ENCODE data around the gene RAB9A. TPM values are rescaled to one million over a fixed set of nuclear protein-coding genes. Genes with fewer than 3 reads are reported as not detected.
"Not testable (repeated sequence)": the region's sequence is repeated elsewhere in the genome, so short reads cannot be mapped to it uniquely, and the experiment has no call there.

The RAB9A gene
- total RNA-seq, 2 donors from 2014 or later: 16.2 to 19.0 TPM

DNA sequence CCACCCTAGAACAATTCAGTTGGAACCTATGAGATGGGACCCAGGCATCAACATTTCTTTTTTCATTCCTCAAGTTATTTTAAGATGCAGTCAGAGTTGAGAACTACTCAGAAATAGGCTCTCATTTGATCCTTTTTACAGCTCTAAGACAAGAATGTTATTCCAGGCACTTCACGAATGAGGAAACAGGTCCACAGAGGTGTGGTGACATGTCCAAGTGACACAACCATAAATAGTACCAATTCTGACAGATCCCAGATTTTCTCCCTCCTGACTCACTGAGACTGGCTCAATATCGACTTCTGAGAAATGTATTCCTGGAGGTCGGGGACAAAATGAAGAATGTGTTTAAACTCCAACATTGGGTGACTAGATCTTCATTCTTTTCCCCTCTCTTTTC lies 24.9 kb upstream of the RAB9A start:
- DNase-seq (ENCODE audit: low spot score): no peak
- intact Hi-C loops (cut with DNase I): loop anchor here in 1 of 2 donors (10.0 kb wide), 1 partner anchor 71 kb away; the partner anchor contains the start of genes OFD1 and TRAPPC2

DNA sequence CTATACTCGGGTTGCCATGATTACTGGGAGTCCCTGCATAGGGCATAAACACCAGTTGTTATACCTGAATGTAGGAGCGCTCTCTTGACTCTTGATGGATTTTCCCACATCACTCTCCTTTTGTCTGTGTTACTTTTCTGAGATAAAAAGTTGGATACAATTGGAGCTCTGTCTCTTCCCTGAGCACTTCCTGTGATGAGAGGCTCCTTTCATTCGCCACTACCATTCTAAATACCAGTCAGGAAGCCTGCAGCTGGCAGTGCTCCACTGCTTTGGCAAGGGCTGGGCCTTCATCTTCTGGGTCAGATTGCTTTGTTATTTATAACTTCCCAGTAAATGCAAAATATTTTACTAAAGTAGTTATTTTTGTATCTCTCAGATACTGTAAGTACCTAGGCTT lies 22.1 kb upstream of the RAB9A start:
- intact Hi-C loops (cut with DNase I): loop anchor here in 1 of 2 donors (10.0 kb wide), 1 partner anchor 68 kb away; the partner anchor contains the start of genes OFD1 and TRAPPC2
- no peak for DNase-seq (ENCODE audit: low spot score)

DNA sequence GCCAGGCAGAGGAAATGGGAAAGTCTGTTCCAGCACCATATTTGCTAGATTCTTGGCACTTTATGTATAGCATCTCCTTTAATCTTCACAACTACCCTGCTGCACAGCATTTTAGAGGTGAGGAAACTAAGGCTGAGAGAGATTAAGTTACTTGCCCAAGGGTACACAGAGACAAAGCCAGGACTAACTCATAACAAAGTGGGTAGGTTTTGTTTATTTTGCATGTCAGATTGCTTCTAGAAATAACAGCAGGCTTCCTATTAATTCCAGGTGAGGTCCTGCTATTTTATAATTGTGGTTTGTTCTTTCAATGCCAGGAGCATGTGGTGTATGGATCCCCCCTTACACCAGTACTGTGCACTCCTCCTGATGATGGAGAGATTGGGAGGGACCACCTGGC lies 21.0 kb upstream of the RAB9A start:
- DNase-seq (ENCODE audit: low spot score): no peak
- intact Hi-C loops (cut with DNase I): loop anchor here in 1 of 2 donors (10.0 kb wide), 1 partner anchor 67 kb away; the partner anchor contains the start of genes OFD1 and TRAPPC2

DNA sequence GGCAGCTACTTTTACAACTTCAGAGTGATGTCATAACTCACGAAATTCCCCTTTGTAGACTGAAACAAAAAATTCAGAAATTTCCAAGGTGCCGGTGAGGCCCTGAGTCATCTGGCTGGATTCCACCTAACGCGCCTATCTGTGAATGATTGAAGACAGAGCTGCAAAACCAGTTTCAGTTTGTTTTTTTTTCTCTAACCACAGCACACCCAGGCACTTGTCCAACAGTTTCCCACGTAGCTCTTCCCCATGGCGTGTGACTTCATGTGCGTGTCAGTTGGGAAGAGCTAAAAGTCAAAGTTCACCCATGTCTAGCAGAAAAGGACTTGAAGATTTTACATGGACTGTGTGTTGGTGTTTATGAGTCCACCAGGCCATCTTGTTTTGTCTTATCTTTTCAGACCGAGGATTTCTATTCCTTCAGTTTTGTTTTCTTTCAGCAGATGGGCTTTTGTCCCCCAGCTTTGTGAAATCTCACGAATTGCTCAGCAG lies 19.6 kb upstream of the RAB9A start:
- DNase-seq (ENCODE audit: low spot score): no peak
- intact Hi-C loops (cut with DNase I): loop anchor here in 1 of 2 donors (10.0 kb wide), 1 partner anchor 66 kb away; the partner anchor contains the start of genes OFD1 and TRAPPC2

DNA sequence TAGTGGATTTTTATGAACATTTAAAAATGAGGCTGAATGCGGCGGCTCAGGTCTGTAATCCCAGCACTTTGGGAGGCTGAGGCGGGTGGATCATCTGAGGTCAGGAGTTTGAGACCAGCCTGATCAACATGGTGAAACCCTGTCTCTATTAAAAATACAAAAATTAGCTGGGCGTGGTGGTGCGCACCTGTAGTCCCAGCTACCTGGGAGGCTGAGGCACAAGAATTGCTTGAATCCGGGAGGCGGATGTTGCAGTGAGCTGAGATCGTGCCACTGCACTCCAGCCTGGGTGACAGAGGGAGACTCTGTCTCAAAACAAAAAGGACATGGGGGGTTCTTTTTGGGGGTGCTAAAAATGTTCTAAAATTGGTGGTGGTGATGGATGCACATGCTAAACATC lies 19.2 kb upstream of the RAB9A start:
- DNase-seq (ENCODE audit: low spot score): not testable (repeated sequence)
- intact Hi-C loops (cut with DNase I): loop anchor here in 1 of 2 donors (10.0 kb wide), 1 partner anchor 65 kb away; the partner anchor contains the start of genes OFD1 and TRAPPC2

DNA sequence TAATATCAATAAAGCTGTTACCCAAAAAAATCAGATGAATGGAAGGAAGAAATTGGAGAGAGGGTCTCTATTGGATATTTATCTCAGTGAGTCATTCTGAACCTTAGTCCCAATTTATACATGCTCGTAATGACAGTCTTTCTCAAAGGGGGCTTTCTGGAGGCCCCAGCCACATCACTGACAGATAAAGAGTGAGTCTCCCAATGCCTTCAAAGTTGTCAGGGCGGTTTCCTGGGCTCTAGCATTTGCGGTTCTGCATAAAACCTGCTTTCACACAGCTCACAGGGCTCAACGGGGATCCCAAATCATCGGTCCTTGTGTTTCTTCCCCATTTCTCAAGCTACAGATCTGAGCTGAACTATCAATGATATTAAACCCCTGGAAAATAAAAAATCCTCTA lies 18.7 kb upstream of the RAB9A start:
- DNase-seq (ENCODE audit: low spot score): no peak
- intact Hi-C loops (cut with DNase I): no loop called here

DNA sequence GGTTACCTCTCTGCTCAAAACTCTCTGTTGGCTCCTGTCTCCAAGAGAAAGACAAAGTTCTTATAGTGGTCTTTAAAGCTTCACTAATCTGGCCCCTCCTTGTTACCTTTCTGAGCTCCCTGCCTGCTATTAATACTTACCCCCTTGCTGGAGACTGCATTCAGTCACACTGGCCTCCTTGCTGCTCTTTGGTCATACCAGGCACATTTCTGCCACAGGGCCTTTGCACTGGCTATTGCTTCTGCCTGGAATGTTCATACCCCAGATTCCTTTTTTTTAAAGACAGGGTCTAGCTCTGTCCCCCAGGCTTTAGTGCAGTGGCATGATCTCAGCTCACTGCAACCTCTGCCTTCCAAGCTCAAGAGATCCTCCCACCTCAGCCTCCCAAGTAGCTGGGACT lies 15.9 kb upstream of the RAB9A start:
- intact Hi-C loops (cut with DNase I): no loop called here
- no peak for DNase-seq (ENCODE audit: low spot score)

DNA sequence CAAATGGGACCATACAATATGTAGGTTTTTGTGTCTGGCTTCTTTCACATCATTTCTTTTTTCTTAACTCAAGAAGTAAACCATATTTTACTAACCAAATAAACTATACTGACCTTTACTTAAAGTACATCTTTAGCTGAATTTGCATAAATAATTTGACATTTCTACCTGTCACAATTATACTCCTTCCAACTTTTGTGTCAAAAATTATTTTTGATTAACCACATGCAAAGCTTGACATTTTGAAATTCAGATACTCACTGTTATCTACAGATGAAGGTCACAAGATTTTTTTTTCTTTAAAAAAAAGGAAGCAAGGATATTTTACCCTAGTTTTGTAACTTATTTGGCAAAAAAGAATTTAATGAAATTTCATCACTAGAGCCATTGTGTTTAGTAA lies 12.0 kb upstream of the RAB9A start:
- no peak for DNase-seq (ENCODE audit: low spot score)
- intact Hi-C loops (cut with DNase I): no loop called here

DNA sequence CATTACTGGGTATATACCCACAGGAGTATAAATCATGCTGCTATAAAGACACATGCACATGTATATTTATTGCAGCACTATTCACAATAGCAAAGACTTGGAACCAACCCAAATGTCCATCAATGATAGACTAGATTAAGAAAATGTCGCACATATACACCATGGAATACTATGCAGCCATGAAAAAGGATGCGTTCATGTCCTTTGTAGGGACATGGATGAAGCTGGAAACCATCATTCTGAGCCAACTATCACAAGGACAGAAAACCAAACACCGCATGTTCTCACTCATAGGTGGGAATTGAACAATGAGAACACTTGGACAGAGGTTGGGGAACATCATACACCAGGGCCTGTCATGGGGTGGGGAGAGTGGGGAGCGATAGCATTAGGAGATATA lies 9.2 kb upstream of the RAB9A start:
- intact Hi-C loops (cut with DNase I): not testable (repeated sequence)

DNA sequence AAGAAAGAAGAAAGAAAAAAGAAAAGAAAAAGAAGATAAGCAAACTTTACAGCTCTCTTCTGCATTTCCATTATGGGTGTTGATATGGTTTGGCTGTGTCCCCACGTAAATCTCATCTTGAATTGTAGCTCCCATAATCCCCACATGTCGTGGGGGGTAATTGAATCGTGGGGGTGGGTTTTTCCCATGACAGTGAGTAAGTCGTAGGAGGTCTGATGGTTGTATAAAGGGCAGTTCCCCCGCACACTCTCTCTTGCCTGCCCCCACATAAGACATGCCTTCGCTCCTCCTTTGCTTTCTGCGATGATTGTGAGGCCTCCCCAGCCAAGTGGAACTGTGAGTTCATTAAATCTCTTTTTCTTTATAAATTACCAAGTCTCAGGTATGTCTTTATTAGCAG lies 7.3 kb upstream of the RAB9A start:
- intact Hi-C loops (cut with DNase I): no loop called here
- DNase-seq (ENCODE audit: low spot score): no peak

More for the DNA sequence above, 9.2 kb upstream of the RAB9A start:
- DNase-seq (ENCODE audit: low spot score): not testable (repeated sequence)

DNA sequence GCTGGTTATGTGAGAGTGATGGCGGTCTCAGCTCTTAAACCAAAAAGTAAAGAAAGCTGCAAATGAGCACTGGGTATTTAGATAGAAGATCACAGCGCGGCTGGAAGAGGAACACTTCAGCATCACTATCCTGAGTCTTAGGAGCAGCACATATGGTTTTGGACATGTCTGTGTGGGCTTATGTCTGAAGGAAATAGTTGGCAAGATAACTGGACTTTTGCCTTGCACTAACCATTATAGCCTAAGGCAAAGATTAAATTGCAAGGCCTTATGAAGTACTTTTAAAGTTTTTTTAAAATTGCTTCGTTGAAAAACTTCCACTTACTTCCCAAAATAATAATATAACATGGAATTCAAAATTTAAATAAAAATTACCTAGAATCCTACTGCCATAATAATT lies 4.6 kb upstream of the RAB9A start:
- intact Hi-C loops (cut with DNase I): no loop called here
- DNase-seq (ENCODE audit: low spot score): no peak

DNA sequence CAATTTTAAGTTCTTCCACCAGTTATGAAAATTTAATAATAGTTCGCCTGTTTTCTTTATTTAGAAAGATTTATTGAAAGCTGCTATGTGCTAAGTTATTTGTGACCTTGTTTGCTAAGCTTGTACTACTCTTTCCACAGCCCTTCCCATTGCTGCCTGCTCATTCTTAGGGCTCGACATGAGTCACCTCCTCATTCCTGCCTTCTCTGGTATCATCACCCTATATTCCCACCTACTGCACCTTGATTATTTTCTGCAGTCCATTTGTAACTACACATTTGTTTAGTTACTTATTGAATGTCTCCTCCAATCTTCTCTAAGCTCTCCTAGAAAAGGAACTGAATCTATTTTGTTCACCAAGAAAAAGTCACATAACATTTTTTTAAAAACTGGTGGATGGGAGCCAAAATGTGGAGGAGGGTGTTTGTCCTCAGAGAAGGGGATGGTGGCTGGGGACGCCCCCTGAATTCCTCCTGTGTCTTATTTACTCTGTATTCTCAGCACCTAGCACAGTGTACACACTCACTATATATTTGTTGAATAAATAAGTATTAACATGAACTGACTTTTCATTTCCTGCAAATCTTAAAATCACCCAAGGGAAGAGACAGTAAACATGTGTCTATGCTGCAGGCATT lies 3.7 kb upstream of the RAB9A start:
- DNase-seq (ENCODE audit: low spot score): no peak
- intact Hi-C loops (cut with DNase I): no loop called here

DNA sequence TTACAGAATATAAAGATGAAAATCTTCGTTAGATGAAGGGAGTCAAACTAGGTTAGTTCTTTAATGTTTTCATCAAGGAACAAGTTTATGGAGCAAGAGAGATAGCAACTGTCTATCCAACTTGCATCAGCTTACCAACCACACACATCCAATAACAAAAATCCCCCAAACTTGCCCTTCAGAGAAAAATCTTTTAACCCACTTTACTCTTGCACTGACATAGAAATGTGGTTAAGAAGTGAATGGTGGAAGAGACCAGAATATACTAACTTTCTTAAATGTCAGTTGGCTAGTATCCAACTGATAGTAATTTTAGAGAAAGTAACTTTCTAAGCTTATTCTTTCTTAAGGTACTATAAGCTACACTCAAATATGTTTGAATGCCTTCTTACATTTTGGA lies 1.7 kb upstream of the RAB9A start:
- no peak for DNase-seq (ENCODE audit: low spot score)
- intact Hi-C loops (cut with DNase I): no loop called here

DNA sequence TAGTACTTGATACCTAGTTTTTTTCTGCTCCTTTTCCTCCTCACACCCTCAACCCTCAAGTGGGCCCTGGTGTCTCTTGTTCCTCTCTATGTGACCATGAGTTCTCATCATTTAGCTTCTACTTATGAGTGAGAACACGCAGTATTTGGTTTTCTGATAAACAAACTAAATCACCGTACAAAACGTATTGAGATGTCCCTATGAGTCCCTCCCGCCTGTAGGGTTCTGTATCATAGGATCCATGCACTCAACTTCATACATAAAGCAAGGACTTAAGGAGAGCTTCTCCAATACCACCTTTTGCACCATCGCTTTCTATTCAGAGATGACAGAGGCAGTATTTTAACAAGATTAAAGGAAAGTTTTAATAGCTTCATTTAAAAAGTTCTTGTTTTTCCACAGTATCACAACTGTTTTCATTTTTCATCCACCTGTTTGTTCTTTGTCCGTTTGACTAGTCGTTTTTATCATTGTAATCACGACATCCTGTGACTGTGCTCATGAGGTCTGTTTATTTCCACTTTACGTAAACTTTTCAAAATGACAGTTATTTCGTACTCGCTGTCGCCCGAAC lies 457 bp upstream of the RAB9A start:
- intact Hi-C loops (cut with DNase I): no loop called here
- DNase-seq (ENCODE audit: low spot score): no peak

DNA sequence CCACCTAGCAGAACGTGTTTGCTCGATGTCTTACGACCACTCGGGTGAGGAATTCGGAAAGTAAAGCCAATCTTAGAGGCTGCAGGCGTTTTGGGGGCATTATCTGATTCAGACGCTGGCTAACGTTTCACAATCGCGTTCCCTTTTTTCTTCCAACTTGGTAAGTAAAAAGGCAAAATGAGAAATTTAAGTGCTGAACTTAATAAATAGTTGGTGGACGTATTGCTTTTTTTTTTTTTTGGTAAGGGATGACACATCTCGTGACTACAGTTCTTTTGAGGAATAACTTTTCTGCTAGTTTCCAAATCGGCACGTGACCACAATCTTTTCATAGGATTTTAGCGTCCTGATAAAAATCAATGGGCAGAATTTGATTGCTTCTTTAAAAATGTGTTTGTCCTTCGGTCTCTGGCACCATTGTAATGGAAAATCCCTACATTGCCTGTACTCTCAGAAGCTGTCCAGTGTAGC lies 848 bp downstream of the RAB9A start:
- DNase-seq (ENCODE audit: low spot score): no peak
- intact Hi-C loops (cut with DNase I): no loop called here

DNA sequence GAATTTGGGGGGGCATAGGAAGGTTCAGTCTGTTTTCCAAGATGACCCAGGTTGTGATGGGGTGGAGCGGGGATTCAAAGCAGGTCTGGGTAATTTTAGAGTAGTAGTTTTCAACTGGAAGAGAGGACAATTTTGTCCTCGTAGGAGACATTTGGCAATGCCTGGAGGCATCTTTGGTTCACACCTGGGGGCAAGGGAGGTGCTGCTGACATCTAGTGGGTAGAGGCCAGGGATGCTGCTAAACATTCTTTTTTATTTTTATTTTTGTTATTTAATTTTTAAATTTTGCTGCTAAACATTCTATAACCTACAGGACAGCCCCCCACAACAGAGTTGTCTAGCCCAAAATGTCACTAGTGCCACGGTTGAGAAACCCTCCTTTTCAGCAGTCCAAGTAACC lies 1.9 kb downstream of the RAB9A start:
- intact Hi-C loops (cut with DNase I): no loop called here
- DNase-seq (ENCODE audit: low spot score): no peak

DNA sequence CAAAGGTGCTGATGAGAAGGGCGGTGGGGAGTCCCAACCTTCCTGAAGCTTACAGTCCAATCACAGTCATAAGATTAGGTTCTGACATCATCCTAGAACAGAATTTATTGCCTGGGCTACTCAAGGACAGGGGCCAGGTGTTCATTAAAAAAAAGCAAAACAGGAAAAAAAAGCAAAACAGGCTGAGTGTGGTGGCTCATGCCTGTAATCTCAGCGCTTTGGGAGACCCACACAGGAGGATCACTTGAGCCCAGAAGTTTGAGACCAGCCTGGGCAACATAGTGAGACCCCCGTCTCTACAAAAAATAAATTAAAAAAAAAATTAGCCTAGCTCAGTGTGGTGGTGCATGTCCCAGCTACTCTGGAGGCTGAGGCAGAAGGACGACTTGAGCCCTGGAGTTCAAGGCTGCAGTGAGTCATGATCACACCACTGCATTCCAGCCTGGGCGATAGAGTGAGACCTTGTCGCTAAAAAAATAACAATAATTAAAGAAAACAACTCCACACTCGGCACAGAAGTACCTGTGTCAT lies 3.0 kb downstream of the RAB9A start:
- intact Hi-C loops (cut with DNase I): no loop called here
- no peak for DNase-seq (ENCODE audit: low spot score)

DNA sequence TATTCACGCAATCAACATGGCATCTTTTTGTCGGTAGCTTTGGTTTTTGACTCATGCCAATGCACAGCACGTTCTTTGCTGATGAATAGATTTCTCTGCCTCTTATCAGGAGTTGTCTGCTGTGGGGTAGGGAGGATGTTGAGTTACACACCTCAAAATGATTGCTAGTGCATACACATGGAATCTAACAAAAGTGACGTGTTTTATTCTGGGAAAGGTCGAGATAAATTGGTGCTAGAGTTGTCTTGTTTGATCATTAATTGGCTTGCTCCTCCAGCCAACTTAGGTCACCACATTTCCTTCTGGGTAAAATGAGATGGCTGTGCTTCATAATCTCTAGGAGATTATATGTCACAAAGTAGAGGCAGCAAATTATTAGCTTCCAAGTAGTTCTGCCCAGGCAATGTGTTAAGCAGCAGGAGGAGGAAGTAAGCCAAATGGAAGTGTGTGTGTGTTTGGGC lies 3.9 kb downstream of the RAB9A start:
- no peak for DNase-seq (ENCODE audit: low spot score)
- intact Hi-C loops (cut with DNase I): no loop called here

DNA sequence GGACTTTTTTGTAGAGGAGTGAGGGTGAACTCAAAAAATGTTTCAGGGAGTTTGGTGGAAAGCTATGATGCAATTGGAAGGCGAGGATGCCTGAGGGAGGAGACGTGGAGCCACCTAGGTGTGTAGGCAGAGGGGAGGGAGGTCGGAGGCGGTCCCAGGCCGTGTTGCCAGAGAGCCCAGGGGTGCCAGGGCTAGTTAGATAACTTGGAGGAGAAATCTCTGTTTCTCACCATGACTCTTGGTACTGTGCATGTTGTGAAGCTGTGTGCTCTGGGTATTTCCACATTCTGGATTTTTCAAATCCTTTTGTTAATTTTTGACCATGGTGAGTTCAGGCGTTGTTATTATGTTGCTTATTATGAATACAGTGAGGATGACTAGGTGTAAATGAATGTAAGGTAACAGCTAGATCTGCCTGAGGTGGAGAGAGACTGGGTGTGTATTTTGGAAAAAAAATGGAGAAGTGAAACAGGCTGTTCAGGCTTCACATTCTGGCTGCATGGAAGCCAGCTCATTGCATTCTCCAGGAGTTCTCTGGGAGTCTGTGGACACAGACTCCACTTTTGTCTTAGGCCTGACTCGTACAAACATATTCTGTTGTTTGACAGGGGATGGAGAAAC lies 4.5 kb downstream of the RAB9A start:
- no peak for DNase-seq (ENCODE audit: low spot score)
- intact Hi-C loops (cut with DNase I): no loop called here

DNA sequence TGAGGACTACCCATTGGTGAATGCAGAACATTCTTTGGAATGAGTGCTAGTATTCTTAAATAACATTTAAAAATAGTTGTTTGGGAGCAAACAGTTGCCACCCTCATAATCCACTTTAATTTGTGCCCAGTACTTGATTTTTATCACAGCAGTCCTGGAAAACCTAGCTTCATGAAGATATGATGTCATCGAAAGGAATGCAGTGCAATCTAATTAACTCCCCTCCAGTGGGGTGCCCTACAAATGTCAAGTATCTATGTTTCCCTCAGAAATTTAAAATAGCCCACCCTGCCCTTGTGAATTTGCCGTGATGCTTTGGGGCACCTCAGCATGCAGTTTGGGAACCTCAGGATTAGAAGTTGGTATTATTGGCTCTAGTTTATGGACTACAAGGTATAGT lies 5.4 kb downstream of the RAB9A start:
- no peak for DNase-seq (ENCODE audit: low spot score)
- intact Hi-C loops (cut with DNase I): no loop called here
